ENCODE measurements around the gene SIAH2.

Gene SIAH2

DNA sequence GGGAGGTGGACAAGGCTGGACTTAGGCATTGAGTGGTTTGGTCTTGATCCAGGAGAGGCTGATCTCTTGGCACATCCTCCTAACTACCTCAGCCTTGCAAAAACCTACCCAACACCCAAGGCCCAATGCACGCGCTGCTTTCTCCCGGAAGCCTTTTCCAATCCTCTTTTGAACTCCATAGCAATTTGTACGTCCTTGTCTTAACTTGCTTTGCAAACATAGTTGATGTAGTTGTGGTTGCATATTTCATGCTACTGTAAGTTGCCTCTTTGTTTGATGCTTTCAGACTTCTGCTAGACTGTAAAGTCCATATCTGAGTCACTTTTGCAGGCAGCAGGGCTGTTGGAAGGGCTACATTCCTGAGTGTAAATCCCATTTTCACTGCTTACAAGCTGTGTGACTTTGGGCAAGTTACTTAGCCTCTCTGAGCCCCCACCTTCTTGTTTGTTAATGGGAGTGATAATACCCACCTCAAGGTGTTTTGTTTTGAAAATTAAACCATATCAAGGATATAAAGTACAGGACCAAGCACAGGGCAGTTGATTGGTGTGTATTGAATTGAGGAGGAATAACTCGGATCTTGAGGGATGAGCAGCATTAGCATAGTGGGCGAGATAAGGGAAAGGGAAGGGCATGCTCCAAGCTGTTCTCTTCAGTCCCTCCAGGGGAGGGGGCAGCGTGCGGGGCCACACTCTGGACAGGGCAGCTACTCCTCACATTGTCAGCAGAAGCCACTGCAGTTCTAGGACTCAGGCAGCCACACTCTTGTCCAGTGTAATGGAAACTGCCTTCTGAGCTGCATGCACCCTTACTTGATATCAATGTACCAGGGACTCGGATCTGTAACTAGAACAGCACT is 28.8 kb downstream of the SIAH2 start:
- DNase-seq (ENCODE audit: low spot score) = no peak

DNA sequence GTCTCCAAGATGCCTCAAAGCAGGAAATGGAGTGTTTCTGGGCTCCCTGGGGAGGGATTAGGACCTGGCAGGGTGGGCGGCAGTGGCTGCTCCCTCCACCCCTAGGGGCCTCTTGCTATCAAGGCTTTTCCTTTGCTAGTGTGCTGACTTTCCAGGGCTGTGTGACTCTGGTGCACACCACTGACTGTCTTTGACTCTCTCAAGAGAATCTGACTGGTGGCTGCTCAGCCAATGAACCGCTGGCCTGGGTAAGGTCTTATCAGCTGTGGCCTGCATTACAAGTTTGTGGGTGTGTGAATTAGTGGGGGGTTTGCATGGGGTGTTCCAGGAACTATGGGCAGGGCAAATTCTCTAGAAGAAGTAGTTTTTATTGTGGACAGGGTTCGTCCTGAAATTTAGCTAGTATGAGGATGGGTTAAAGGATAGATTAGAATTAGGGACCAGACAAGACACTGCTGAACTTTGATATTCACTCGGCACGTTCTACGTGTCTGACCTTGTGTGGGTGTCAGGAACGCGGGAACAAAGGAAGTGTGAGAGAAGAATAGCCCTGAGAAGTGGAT is 29.5 kb downstream of the SIAH2 start:
- DNase-seq (ENCODE audit: low spot score) = no peak

DNA sequence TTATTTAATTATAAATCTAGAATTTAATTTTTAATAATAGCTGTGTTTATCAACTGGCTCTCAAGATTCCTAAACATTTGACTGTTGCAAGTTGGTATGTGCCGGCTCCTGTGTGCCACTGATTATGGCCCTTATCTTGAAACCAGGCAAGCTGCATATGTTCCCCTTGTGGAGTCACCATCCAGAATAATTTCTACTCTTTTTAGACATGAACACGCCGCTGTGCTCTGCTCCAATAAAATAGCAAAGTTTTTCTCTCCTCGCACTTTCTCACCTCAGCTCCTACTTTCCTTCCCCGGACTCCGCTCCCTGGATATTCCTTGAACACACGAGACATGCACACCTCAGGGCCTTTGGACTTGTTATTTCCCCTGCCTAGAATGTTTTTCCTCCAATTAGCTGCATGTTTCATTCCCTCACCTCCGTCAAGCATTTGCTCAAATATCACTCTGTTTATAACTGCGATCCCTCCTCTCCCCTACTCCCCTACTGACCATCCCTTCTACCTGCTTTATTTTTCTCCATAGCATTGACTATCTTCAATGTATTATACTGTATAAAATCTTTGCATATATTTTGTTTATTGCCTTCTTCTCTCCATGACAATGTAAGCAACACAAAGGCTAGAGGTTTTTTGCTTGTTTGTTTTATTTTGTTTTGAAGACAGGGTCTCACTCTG is 33.1 kb downstream of the SIAH2 start:
- DNase-seq (ENCODE audit: low spot score) = no peak

DNA sequence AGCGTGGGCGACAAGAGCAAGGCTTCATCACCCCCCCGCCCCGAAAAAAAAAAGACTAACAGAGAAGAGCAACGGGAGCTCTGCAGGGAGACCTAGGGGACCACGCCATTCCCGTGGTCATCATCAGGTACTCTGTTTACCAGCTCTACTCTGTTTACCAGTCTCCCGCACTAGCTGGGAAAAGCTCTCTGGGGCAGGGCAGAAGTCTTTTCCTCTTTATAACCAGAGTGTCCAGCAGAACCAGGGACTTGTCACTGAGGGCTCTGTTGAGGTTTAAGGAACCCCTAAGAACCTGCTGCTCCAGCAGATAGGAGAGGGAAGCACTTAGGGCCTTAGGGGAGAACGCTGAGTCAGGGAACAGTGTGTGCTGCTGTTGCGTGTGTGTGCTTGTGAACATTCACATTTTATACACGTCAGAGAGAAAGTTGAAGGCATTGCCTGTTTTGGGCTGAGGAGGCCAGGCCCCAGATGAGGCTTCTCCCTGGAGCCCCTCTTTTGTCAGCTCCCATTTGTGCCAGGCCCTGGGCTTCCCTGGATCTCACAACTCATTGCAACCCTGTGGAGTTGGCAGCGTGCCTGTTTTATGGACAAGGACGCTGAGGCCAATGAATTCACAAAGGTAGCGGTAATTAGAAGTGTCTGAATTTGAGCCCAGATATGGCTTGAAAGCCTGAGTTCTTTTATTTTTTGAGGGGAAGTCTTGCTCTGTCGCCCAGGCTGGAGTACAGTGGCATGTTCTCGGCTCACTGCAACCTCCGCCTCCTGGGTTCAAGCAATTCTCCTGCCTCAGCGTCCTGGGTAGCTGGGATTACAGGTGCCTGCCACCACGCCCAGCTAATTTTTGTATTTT is 35.1 kb downstream of the SIAH2 start:
- DNase-seq (ENCODE audit: low spot score) = no peak

DNA sequence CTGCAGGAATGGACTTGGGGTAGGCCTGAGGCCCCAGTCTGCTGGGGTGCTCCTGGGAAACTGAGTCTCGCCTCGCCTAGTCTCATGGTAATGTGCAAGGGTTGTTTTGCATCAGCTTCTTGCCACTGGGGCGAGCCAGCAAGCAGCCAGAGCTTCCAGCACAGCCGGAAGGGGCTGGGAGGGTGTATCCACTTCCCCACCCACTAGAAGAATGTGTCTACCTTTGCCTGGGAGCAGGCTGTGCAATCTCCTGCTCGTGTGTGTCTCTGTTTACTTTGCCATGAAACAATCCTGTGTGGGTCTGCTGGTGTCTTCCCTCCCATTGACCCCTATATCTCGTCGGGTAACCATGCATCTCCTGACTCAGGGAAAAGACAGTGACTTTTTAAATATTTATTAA is 37.4 kb downstream of the SIAH2 start:
- no peak for DNase-seq (ENCODE audit: low spot score)

DNA sequence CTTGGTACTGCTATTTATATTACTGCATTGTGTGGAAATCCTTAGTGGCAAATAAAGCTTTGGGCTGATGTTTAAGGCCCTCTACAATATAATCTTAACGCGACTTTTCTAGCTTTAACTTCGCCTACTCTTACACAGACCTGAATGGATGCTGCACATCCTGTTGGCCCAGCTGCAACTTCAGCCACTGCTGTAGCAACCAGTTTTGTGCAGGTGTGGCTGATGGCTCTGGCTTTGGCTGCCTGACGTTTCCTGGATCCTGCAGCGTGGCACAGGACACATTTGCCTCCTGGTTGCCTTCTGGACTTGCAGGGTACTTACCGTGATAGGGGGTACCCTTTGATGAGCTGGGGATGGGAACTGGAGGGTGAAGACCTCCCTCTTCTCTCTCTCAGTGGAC is 39.0 kb downstream of the SIAH2 start:
- DNase-seq (ENCODE audit: low spot score) = no peak

DNA sequence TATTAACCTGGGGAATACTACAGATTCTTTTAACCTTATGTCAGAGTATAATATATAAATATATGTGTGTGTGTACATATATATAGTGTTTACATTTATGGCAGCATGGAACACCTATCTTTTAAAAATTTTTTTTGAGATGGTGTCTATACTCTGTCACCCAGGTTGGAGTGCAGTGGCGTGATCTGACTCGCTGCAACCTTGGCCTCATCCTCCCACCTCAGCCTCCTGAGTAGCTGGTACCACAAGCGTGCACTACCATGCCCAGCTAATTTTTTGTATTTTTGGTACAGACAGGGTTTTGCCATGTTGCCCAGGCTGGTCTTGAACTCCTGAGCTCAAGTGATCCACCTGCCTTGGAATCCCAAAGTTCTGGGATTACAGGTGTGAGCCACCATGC is 40.7 kb downstream of the SIAH2 start:
- DNase-seq (ENCODE audit: low spot score) = no peak

DNA sequence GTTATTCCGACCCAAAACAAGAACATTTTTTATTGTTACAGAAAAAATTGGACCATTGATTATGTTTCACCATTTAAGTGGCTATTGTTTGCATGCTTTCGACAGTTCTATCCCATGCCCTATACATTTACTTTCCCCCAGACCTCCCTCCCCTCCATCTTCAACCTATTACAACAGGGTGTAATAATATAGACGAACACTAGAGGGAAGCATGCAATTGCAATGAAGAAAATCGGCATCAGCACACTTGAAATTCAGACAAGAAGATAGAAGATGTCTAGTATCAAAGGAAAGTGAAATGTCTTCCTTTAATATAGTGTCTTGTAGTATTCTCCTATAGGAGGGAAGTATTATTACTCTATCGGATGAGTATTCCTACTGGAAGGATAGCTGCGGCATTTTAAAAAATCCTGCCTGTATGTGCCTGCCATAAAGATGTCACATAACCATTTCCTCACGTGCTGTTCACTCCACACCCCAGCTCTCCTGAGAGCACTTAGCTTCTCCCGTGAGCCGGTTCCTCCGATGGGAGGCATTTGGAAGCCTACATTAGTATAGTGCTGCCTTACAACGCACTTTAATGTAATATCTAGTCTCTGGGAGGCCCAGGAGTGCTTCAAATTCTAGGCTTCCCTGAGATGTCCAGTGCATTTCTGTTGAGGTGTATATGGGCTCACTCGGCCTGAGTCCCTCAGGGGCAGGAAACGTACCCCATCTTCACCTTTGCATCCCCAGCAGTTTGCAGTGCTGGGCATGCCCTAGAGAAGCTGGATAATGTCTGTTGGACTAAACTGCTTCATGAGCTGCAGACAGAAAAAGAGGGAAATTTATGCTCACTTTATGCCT is 41.5 kb downstream of the SIAH2 start:
- DNase-seq (ENCODE audit: low spot score) = peak; percentile 59

DNA sequence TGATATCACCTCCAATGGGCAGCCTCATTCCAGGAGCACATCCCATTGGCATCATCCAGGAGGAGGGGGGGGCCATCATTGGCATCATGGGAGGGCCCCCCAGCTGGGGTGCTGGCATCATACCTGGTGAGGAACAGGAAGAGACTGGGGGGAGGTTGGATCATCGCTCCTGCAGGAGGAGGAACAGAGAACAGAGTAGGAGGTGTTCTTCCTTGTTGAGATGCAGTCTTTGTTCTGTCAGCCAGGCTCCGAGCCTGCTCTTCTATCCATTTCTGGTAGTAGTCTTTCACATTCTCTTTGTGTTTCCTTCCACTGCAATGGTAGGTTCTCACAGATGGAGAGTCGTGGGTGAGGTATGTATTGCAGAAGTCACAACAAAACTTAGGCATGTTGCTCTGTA is 42.5 kb downstream of the SIAH2 start:
- DNase-seq (ENCODE audit: low spot score) = no peak

DNA sequence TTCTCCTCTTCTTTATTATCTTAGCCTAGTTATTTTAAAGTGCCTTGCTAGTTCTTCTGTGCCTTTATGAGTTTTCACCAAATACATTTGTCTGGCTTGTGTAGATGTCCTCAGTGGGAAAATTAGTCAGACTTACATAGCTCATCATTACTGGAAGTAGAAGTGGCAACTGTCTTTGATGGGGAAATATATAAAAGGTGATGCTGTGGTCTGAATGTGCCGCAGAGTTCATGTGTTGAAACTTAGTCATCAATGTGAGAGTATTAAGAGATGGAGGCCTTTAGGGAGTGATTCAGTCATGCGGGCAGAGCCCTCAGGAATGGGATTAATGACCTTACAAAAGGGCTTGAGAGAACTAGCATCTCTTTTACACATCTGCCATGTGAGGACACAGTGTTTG is 52.9 kb downstream of the SIAH2 start:
- no peak for DNase-seq (ENCODE audit: low spot score)

DNA sequence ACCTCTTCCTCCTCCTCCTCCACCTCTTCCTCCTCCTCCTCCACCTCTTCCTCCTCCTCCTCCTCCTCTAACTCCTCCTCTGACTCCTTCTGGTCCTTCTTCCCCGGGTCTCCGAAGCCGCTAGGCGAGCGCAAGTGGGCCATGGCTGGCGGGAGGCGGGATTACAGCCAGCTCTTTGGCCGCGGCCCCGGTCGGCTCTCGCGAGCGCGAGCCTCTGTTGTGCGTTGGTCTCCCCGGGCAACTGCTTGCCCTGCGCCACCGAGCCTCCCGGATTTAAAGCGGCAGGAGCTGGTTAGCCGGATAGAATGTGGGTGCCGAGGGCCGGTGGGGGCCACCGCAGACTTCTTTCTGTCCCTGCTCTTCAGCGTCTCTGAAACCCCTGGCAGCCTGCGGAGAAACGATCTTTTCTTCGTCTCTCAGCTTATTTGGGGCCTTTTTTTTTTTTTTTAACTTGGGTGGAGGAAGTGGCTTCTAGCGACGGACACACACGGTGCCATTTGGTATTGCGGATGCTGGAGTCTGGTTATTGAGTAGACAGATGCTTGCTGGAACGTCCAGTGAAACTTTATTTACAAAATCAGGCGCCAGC is 59.1 kb downstream of the SIAH2 start, which contains the start of gene ERICH6:
Gene ERICH6, minus strand, starts transcription at position 165 of the 589 bp plus-strand sequence. Its CDS starts 22 bp downstream, at position 143.
- peak; percentile 97 for DNase-seq (ENCODE audit: low spot score)

DNA sequence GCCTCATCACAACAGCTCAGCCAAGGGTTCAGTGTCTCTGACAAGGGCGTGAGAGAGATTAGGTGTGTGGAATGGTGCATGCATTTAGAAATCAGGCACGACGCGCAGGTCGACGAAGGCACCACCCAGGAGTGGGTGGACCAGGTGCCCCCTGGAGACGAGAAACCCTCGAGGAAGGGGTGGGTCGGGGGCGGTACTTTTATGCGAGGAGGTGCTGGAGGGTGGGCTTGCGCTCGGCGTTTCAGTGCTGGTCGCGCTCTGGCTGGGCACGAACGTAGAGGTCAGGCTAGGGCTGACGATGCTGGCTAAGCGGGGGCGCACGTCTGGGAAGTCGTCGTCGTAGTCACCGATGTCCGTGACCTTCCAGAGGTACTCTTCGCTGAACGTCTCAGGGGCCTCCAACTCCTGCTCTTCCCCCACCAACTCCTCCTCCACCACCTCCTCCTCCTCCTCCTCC is 59.6 kb downstream of the SIAH2 start:
- peak; percentile 18 for DNase-seq (ENCODE audit: low spot score)

DNA sequence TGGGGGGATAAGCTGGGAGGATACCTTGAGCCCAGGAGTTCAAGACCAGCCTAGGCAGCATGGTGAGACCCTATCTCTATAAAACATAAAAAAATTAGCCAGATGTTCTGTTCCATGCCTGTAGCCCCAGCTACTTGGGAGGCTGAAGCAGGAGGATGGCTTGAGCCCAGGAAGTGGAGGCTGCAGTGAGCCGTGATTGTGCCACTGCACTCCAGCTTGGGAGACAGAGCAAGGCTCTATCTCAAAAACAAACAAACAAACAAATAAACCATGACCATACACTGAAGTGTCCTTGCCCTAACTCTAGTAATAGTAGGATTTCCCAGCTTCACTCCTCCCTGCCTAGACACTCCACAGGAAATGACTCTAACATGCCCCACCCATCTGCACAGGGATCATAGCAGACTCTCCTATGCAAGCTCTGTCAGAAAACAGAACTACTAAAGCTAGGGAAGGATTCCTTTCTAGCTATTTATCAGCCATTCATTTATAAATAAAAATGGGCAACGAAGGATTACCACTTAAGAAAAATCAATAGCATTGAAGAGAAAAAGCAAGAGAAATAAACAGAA is 63.8 kb downstream of the SIAH2 start:
- DNase-seq (ENCODE audit: low spot score) = peak; percentile 68

DNA sequence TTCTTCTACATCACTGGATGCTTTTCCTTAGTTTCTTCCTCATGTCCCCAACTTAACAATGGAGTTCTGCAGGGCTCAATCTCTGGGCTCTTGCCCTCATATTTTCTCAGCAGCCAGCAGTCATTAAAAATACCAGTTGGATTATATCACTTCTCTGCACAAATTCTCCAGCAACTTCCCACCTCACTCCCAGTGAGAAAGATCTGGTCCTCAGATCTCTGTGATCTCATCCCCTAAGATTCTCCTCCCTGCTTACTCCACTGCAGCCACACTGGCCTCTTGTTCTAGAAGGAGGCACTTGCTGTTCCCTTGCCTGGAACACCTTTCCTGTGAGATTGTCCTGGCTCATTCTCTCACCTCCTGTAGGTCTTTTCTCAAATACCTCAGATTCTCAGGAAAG is 65.3 kb downstream of the SIAH2 start:
- peak; percentile 63 for DNase-seq (ENCODE audit: low spot score)

DNA sequence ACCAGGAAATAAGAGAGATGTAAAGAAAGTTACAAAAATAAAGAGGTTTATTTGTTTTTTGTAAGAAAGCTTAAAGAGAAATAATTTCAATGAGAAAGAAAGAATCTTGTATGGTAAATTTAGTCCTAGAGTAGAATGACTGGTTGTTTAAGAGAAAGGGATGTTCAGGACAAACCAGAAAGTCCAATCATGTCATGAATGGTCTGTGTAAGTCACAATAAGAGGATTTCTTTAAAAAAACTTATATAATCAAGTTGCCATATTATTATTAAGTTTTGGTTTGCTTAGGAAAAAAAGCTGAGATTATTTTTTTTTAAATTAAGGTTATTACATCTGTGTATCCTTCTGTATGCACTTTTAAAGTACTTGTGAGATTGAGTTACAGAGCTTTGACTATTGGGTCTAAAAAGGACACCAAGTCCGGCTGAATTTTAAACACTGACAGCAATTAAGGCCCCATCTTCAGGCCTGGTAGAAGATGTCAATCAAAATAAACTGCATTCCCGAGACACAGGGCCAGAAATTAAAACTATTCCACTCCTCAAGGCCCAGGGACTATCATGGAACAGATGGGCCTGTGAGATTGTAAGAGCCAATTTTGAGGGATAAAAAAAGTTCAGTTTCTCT is 71.4 kb downstream of the SIAH2 start:
- DNase-seq (ENCODE audit: low spot score) = no peak

Measured in AG20443 (cell line).